ENCODE data around the gene HNRNPA3.
A peak's percentile ranks its signal among the peaks of the same experiment; 100 is the strongest.

The HNRNPA3 gene

DNA sequence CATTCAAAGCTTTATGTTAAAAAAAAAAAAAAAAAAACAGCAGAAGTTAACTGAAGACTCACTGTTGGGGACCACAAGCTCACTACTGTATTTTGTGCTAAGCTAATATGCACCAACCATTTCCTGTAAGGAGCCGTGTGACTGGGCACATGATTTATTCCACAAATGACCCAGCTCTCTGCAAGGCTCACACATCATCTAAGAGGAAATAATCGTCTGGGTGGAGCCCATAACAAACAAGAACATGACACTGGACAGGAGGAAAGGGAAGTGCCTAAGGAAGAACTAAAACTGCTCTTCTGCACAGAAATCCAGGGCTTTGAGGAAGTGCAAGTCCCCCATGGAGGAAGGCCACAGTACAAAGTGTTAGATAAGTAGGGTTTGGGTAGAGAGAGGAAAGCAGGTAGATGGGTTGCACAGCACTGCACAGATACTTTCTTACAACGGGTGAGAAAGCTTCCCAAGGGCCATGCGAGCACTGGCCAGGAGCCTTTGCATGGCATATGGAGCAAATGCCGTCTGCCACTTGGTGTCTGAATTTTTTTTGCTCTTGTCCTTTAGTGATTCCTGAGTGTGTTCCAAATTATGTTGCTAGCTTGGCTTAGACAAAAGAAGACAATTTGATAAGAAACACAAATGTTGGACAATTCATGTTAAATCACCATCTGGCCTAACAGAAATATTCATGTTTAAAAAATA is 27.5 kb downstream of the HNRNPA3 start:
- H3K9me3 ChIP-seq = no peaks in the 10 kb centered on the region
- DNase-seq = peak in 1 of 2 donors; percentile 81
- peaks cover 4 to 98% (median 75%) of the 10 kb centered on the region in 4 donors for H3K4me1 ChIP-seq
- peak overlapping the region in 1 of 2 donors; percentile 12 for H3K4me3 ChIP-seq
- H3K36me3 ChIP-seq = no peaks in the 10 kb centered on the region
- peak overlapping the region; percentile 64 to 78 for H3K27ac ChIP-seq
- intact Hi-C loops (cut with DNase I; ENCODE audit: low total_unique reads) = no loop called here
- no peak for TF ChIP-seq CTCF (IDR thresholded peaks at IDR 0.05)
- no peaks in the 10 kb centered on the region for H3K27me3 ChIP-seq

- Histone ChIP-seq H3K27ac (peak overlapping the region; percentile 64 to 78), H3K27me3 (no peaks in the 10 kb centered on the region), H3K9me3 (no peaks in the 10 kb centered on the region), H3K4me1 (peaks cover 8 to 98% (median 82%) of the 10 kb centered on the region in 4 donors), H3K4me3 (peak overlapping the region; percentile 16 to 24), H3K36me3 (no peaks in the 10 kb centered on the region)
- no peak for TF ChIP-seq CTCF (IDR thresholded peaks at IDR 0.05)
- intact Hi-C loops (cut with DNase I; ENCODE audit: low total_unique reads) = no loop called here
- no peak for DNase-seq
Measured at GRCh38 chr2:177241711-177242120, 29.1 kb downstream of the HNRNPA3 start.

GRCh38 chr2:177242121-177242987 is 29.8 kb downstream of the HNRNPA3 start:
- peak overlapping the region; percentile 64 to 78 for H3K27ac ChIP-seq
- peaks cover 8 to 98% (median 82%) of the 10 kb centered on the region in 4 donors for H3K4me1 ChIP-seq
- DNase-seq = no peak
- intact Hi-C loops (cut with DNase I; ENCODE audit: low total_unique reads) = no loop called here
- H3K4me3 ChIP-seq = peak overlapping the region; percentile 16 to 24
- no peaks in the 10 kb centered on the region for H3K36me3 ChIP-seq
- TF ChIP-seq CTCF (IDR thresholded peaks at IDR 0.05) = no peak
- no peaks in the 10 kb centered on the region for H3K9me3 ChIP-seq
- H3K27me3 ChIP-seq = no peaks in the 10 kb centered on the region

DNA sequence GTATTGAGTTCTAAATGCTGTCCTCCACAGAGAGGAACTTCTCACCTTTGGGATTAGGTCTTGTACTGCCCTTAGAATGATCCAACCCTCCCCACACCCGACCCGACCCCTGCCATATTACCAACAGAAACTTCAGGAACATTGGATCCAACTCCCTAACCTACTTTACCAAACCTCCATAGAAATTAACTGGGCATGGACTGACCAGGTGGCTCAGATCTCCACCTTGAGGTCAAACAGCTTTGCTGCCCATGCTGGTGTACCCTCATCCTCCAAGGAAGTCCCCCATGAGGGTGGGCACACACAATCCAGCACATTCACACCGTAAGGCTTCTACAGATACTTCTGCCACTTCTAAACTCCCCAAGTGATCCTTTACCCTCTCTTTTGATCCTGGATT is 30.5 kb downstream of the HNRNPA3 start:
- Histone ChIP-seq H3K27ac (peak overlapping the region; percentile 64 to 78), H3K4me1 (peaks cover 8 to 98% (median 80%) of the 10 kb centered on the region in 4 donors), H3K4me3 (peak overlapping the region in 1 of 2 donors; percentile 13), H3K36me3 (no peaks in the 10 kb centered on the region), H3K27me3 (no peaks in the 10 kb centered on the region), H3K9me3 (no peaks in the 10 kb centered on the region)
- no peak for DNase-seq
- intact Hi-C loops (cut with DNase I; ENCODE audit: low total_unique reads) = no loop called here
- TF ChIP-seq CTCF (IDR thresholded peaks at IDR 0.05) = no peak

- Histone ChIP-seq H3K36me3 (no peaks in the 10 kb centered on the region), H3K4me1 (peaks cover 8 to 98% (median 79%) of the 10 kb centered on the region in 4 donors), H3K9me3 (no peaks in the 10 kb centered on the region), H3K4me3 (no peak overlapping the region), H3K27ac (peak overlapping the region; percentile 64 to 78), H3K27me3 (no peaks in the 10 kb centered on the region)
- TF ChIP-seq CTCF (IDR thresholded peaks at IDR 0.05) = no peak
- intact Hi-C loops (cut with DNase I; ENCODE audit: low total_unique reads) = no loop called here
- no peak for DNase-seq
Measured at GRCh38 chr2:177243476-177243875, 30.9 kb downstream of the HNRNPA3 start.

All from tibial artery (tissue), 4 donors.